Measurements from ENCODE around the gene DSC1. TPM values are rescaled to one million over a fixed set of nuclear protein-coding genes. Genes with fewer than 3 reads are reported as not detected.

The DSC1 gene, protein sequence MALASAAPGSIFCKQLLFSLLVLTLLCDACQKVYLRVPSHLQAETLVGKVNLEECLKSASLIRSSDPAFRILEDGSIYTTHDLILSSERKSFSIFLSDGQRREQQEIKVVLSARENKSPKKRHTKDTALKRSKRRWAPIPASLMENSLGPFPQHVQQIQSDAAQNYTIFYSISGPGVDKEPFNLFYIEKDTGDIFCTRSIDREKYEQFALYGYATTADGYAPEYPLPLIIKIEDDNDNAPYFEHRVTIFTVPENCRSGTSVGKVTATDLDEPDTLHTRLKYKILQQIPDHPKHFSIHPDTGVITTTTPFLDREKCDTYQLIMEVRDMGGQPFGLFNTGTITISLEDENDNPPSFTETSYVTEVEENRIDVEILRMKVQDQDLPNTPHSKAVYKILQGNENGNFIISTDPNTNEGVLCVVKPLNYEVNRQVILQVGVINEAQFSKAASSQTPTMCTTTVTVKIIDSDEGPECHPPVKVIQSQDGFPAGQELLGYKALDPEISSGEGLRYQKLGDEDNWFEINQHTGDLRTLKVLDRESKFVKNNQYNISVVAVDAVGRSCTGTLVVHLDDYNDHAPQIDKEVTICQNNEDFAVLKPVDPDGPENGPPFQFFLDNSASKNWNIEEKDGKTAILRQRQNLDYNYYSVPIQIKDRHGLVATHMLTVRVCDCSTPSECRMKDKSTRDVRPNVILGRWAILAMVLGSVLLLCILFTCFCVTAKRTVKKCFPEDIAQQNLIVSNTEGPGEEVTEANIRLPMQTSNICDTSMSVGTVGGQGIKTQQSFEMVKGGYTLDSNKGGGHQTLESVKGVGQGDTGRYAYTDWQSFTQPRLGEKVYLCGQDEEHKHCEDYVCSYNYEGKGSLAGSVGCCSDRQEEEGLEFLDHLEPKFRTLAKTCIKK
- polyA plus RNA-seq (2012; ENCODE audit: insufficient read length, low read depth), result not detected

GRCh38 chr18:31162825-31163435 lies at the start of gene DSC1:
DSC1 (minus strand) TSS chr18:31162856; CDS start chr18:31162594, 262 bp downstream.
- TF ChIP-seq SIN3A (IDR thresholded peaks at IDR 0.05; ENCODE audit: borderline replicate concordance, insufficient read depth, low read length) (no peak), TAF1 (IDR thresholded peaks at IDR 0.05; ENCODE audit: borderline replicate concordance, insufficient read depth, low read length) (no peak), POLR2AphosphoS5 (IDR thresholded peaks at IDR 0.05; ENCODE audit: low read depth, low read length) (no peak), FOXP2 (optimal IDR thresholded peaks at IDR 0.05; ENCODE audit: borderline replicate concordance, extremely low read depth, extremely low read length, insufficient read depth) (no peak)
- TF ChIP-seq, protein P1, sequence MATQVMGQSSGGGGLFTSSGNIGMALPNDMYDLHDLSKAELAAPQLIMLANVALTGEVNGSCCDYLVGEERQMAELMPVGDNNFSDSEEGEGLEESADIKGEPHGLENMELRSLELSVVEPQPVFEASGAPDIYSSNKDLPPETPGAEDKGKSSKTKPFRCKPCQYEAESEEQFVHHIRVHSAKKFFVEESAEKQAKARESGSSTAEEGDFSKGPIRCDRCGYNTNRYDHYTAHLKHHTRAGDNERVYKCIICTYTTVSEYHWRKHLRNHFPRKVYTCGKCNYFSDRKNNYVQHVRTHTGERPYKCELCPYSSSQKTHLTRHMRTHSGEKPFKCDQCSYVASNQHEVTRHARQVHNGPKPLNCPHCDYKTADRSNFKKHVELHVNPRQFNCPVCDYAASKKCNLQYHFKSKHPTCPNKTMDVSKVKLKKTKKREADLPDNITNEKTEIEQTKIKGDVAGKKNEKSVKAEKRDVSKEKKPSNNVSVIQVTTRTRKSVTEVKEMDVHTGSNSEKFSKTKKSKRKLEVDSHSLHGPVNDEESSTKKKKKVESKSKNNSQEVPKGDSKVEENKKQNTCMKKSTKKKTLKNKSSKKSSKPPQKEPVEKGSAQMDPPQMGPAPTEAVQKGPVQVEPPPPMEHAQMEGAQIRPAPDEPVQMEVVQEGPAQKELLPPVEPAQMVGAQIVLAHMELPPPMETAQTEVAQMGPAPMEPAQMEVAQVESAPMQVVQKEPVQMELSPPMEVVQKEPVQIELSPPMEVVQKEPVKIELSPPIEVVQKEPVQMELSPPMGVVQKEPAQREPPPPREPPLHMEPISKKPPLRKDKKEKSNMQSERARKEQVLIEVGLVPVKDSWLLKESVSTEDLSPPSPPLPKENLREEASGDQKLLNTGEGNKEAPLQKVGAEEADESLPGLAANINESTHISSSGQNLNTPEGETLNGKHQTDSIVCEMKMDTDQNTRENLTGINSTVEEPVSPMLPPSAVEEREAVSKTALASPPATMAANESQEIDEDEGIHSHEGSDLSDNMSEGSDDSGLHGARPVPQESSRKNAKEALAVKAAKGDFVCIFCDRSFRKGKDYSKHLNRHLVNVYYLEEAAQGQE (IDR thresholded peaks at IDR 0.05; ENCODE audit: insufficient read depth in 1 of 2, low read depth in 2 of 2, low read length in 2 of 2), result no peak

DNA sequence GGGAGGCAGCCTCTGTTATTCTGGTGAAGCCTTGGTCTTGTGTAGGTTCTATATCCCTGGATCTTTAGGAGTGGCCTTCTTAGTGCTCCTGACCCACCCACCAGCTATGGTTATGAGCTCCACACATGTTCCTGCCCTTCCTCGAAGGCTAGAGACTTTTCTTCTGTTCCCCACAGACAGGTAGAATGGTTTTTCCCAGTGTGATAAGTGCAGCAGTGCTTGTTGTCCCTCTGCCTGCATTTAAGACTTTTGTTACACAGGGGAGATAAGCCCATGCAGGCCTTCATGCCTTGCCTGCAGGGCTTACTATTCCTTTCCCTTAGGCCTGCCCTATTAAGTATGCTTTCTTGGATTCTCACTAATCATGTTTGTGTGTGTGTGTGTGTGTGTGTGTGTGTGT lies 48.4 kb upstream of the DSC1 start:
- no peak for TF ChIP-seq POLR2AphosphoS5 (IDR thresholded peaks at IDR 0.05; ENCODE audit: low read depth, low read length)
- TF ChIP-seq, protein P1 (IDR thresholded peaks at IDR 0.05; ENCODE audit: insufficient read depth in 1 of 2, low read depth in 2 of 2, low read length in 2 of 2), result no peak
- TF ChIP-seq FOXP2 (optimal IDR thresholded peaks at IDR 0.05; ENCODE audit: borderline replicate concordance, extremely low read depth, extremely low read length, insufficient read depth), result no peak
- no peak for TF ChIP-seq TAF1 (IDR thresholded peaks at IDR 0.05; ENCODE audit: borderline replicate concordance, insufficient read depth, low read length)
- TF ChIP-seq SIN3A (IDR thresholded peaks at IDR 0.05; ENCODE audit: borderline replicate concordance, insufficient read depth, low read length), result no peak

- TF ChIP-seq, protein P1 (IDR thresholded peaks at IDR 0.05; ENCODE audit: insufficient read depth in 1 of 2, low read depth in 2 of 2, low read length in 2 of 2), result no peak
- TF ChIP-seq FOXP2 (optimal IDR thresholded peaks at IDR 0.05; ENCODE audit: borderline replicate concordance, extremely low read depth, extremely low read length, insufficient read depth), result no peak
- no peak for TF ChIP-seq SIN3A (IDR thresholded peaks at IDR 0.05; ENCODE audit: borderline replicate concordance, insufficient read depth, low read length)
- no peak for TF ChIP-seq POLR2AphosphoS5 (IDR thresholded peaks at IDR 0.05; ENCODE audit: low read depth, low read length)
- no peak for TF ChIP-seq TAF1 (IDR thresholded peaks at IDR 0.05; ENCODE audit: borderline replicate concordance, insufficient read depth, low read length)
Measured at GRCh38 chr18:31209041-31209440, 46.4 kb upstream of the DSC1 start.

DNA sequence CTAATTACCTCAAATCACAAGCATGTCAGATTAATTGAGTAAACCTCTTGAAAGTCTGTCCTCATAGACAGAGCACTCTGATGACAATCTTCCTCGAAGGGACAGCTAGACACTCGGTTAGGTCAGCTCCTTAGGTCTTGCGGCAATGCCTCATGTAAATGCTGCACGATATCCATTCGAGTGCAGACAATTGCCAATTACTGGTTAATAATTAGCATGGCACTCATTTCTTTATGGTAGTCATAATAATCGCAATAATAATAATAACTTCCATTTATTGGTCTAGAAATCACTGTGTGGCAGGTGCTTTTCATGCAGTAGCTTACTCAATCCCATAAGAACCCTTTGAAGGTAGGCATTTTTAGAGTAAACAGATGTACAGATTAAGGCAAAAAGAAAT lies 44.7 kb upstream of the DSC1 start:
- TF ChIP-seq TAF1 (IDR thresholded peaks at IDR 0.05; ENCODE audit: borderline replicate concordance, insufficient read depth, low read length), result no peak
- TF ChIP-seq SIN3A (IDR thresholded peaks at IDR 0.05; ENCODE audit: borderline replicate concordance, insufficient read depth, low read length), result no peak
- no peak for TF ChIP-seq POLR2AphosphoS5 (IDR thresholded peaks at IDR 0.05; ENCODE audit: low read depth, low read length)
- TF ChIP-seq, protein P1 (IDR thresholded peaks at IDR 0.05; ENCODE audit: insufficient read depth in 1 of 2, low read depth in 2 of 2, low read length in 2 of 2), result no peak
- TF ChIP-seq FOXP2 (optimal IDR thresholded peaks at IDR 0.05; ENCODE audit: borderline replicate concordance, extremely low read depth, extremely low read length, insufficient read depth), result no peak

Measured in PFSK-1 (cell line).